Astrocyte of the spinal cord (primary cell): ENCODE results near the gene PCSK2.

Experiments
- DNase-seq: peaks from one replicate; pipeline ENCODE4 v3.0.0; 2011; ENCODE audit warnings: low read depth, low spot score
- H3K4me3 ChIP-seq: 2 replicates; pipeline ENCODE4 v1.5.1; 2011; ENCODE audit warnings: low read depth, mild to moderate bottlenecking, low read length, moderate library complexity
- in situ Hi-C: cut with HindIII; loops from 2 replicates; pipeline ENCODE4 v1.10.0; 2017; ENCODE audit warnings: low sequenced_read_pairs
- TF ChIP-seq, protein P1 (sequence below): IDR thresholded peaks from 2 replicates; pipeline ENCODE4 v1.5.1; 2012; ENCODE audit warnings: low read depth, mild to moderate bottlenecking, low read length, inconsistent platforms

Gene PCSK2, protein sequence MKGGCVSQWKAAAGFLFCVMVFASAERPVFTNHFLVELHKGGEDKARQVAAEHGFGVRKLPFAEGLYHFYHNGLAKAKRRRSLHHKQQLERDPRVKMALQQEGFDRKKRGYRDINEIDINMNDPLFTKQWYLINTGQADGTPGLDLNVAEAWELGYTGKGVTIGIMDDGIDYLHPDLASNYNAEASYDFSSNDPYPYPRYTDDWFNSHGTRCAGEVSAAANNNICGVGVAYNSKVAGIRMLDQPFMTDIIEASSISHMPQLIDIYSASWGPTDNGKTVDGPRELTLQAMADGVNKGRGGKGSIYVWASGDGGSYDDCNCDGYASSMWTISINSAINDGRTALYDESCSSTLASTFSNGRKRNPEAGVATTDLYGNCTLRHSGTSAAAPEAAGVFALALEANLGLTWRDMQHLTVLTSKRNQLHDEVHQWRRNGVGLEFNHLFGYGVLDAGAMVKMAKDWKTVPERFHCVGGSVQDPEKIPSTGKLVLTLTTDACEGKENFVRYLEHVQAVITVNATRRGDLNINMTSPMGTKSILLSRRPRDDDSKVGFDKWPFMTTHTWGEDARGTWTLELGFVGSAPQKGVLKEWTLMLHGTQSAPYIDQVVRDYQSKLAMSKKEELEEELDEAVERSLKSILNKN

DNA sequence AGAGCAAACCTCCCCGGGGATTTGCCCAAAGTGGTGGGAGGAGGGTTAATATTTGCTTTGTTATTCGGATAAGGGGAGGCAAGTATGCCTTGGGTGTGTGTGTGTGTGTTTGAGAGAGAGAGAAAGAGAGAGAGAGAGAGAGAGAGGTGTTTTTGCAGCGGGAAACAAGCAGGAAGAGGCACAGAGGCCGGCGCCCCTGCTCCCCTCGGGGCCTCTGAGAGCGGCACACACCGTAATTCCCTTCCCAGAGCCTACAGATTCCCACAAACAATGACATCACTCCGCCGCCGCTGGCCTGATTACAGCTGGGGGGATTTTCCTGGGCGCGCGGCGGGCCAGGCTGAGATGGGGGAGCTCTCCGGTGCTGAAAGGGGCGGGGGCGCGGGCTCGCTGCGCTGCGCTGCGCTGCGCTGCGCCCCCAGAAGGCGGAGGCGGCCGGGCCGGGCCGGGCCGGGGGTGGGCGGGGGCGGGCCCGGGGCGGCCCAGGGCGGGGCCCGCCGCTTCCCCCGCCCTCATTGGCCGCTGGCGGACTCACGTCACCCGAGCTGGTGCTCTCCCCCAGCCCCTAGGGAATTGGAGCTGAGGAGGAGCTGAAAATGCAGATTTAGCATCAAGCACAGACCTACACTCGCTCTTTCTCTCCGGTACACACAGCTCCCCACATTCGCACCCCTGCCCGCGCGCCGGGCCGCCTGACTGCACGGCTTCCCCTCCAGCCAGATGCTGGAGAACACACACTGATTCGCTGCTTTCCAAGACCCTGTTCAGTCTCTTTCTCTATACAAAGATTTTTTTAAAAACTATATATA, at the start of gene PCSK2:
Gene PCSK2, plus strand, starts transcription at position 631 of the 809 bp plus-strand sequence. CDS start 266 bp downstream, outside the sequence.
- TF ChIP-seq, protein P1, sequence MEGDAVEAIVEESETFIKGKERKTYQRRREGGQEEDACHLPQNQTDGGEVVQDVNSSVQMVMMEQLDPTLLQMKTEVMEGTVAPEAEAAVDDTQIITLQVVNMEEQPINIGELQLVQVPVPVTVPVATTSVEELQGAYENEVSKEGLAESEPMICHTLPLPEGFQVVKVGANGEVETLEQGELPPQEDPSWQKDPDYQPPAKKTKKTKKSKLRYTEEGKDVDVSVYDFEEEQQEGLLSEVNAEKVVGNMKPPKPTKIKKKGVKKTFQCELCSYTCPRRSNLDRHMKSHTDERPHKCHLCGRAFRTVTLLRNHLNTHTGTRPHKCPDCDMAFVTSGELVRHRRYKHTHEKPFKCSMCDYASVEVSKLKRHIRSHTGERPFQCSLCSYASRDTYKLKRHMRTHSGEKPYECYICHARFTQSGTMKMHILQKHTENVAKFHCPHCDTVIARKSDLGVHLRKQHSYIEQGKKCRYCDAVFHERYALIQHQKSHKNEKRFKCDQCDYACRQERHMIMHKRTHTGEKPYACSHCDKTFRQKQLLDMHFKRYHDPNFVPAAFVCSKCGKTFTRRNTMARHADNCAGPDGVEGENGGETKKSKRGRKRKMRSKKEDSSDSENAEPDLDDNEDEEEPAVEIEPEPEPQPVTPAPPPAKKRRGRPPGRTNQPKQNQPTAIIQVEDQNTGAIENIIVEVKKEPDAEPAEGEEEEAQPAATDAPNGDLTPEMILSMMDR, result no peak
- in situ Hi-C loops, result no loop called here
- H3K4me3 ChIP-seq, result no peak within 1 kb of the TSS
- DNase-seq, result peak; percentile 19

DNA sequence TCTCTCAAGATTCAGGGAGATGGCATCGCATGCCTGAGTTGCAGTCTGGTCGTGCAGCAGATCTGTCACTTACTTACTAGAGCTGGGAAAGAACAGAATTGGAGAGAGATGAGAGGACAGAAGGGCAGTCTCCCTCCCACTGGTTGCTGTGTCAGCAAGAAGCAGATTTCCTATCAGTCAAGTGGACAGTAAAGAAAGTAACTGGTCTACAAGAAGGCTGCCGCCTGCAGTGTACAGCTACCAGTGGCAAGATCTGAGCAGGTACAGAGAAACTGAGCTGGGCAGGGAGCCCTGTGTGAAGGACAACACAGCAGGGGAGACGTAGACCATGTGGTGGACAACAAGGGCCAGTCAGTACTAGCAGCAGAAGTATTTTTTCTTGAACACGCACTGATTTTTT, 49.5 kb upstream of the PCSK2 start:
- H3K4me3 ChIP-seq, result no peak overlapping the region
- TF ChIP-seq, protein P1, result no peak
- no peak for DNase-seq
- in situ Hi-C loops, result no loop called here

DNA sequence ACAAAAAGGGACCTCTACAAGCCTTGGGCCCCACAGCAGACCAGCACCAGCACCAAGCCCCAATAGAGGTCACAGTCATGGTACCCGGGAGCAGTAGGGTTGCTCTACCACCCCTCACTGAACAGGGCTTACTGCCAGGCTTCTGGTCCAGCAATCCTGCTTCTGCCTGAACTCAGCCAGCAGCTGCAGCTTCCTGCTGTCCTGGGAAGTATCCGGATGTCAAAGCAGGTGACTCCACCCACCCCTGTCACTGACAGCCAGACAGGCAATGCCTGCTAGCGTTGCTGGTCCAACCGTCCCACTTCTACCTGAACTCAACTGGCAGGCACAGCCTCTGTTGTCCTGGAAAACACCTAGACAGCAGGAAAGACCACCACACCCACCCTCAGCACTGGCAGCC, 47.0 kb upstream of the PCSK2 start:
- in situ Hi-C loops, result no loop called here
- TF ChIP-seq, protein P1, result no peak
- DNase-seq, result no peak
- H3K4me3 ChIP-seq, result no peak overlapping the region

DNA sequence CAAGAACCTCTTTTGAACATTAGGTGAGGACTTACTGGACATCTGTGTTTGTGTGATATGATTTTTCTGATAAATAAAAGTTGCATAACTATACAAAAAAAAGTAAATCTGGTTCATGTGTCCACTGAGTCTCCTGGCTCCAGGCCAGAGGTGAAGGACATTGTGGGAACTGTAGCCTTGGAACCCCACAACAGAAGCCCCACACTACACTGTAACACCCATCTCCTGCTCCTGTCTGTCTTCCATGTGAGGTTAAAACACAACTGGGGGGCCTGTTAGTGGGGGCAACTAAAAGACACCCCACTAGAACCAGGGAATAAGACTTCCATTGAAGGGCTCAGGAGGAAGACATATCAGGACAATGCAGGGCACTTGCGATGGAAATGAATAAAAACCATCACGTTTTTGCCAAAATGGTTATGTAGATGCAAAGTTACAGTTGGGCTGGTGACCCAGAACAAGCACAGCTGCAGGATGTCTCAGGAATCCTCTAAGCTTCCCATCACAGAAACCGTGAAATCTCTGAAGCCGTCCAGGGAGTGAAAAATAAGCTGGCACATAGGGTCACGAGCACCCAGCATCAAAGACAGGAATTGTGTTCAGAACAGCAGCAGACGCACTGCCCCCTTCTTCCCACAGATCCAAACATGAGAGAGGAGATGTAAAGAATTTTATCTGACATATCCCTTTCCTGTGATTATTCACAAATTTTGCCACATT, 36.7 kb upstream of the PCSK2 start:
- in situ Hi-C loops, result no loop called here
- H3K4me3 ChIP-seq, result no peak overlapping the region
- TF ChIP-seq, protein P1, result no peak
- no peak for DNase-seq

DNA sequence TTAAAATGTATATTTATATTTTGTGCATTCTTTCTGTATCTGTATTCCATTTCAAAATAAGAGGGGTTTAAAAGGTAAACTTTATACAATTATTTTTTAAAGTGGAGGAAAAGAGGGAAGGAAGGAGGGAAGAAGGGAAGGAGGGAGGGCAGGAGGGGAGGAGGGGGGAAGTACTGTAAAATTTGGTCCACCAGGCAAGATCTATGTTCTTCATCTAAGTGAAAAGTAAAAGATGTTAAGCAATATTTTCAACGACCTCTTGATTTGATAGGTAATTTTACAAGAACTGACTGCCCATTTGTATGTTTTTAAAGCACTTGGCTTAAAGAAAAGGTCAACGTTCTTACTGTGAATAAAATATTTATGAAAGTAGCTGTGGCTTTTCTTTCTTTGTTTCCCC, 29.8 kb upstream of the PCSK2 start:
- no peak for DNase-seq
- TF ChIP-seq, protein P1, result no peak
- in situ Hi-C loops, result no loop called here
- H3K4me3 ChIP-seq, result no peak overlapping the region

DNA sequence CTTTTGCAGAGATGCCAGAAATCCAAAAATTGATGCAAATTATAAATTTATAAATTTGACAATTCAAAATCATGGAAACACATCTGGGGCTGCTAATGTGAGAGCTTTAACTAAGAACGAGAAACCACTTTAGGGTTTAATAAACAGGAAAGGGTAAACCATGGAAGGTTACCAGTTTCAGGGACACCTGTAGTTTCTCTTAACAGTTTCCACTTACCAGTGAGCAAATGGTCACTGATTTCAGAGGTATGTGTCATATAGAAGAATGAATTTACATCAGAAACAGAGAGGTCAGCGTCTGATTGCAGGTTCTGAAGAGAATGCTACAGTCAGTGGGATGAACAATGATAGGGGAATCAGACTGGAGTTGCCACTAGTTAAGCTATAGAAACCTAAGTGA, 24.8 kb upstream of the PCSK2 start:
- DNase-seq, result no peak
- TF ChIP-seq, protein P1, result no peak
- in situ Hi-C loops, result no loop called here
- H3K4me3 ChIP-seq, result no peak overlapping the region
